ENCODE measurements around the gene ITGB3. TPM values are rescaled to one million over a fixed set of nuclear protein-coding genes. Genes with fewer than 3 reads are reported as not detected.

The ITGB3 gene
- total RNA-seq, 1 donor from 2014 or later: 10.6 TPM

GRCh38 chr17:47335101-47335936 lies 81.7 kb downstream of the ITGB3 start:
- no peak for DNase-seq (ENCODE audit: low spot score)

GRCh38 chr17:47338026-47338425 lies 84.4 kb downstream of the ITGB3 start:
- DNase-seq (ENCODE audit: low spot score): no peak

DNA sequence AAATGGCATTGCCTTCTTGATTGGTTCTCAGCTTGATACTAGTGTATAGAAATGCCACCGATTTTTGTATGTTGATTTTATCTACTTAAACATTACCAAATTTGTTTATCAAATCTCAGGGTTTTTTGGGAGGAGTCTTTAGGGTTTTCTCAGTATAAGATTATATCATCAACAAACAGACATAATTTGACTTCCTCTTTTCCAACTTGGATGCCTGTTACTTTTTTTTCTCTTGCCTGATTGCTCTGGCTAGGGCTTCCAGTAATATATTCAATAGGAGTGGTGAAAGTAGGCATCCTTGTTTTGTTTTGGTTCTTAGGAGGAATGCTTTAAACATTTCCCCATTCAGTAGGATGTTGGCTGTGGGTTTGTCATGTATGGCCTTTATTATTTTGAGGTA lies 99.2 kb downstream of the ITGB3 start:
- DNase-seq (ENCODE audit: low spot score): no peak

DNA sequence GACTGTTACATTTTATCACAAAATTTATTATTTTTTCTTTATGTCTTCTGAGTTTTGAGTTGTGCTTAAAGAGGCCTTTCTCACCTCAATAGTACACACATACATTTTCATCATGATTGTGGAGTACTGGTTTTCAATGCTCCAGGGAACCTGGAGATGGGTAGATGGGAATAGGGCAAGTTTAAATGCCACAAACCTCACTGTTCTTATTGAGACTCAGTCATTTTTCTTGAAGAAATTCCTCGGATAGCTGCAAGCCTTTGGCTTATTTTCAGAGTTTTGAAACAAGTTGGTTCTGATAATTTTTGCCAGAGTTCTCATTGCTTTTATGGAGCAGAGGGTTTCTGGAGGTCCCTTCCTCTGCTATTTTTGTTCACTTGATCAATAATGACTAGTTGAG lies 105.0 kb downstream of the ITGB3 start:
- no peak for DNase-seq (ENCODE audit: low spot score)

Other genes with a start within 250 kb of the ITGB3 start
- 75.2 TPM for gene CDC27, start 64.5 kb upstream of the ITGB3 start, total RNA-seq
- gene MYL4, start 44.5 kb upstream of the ITGB3 start, total RNA-seq: 0.55 TPM
- gene EFCAB13, start 70.1 kb downstream of the ITGB3 start, total RNA-seq: 10.6 TPM